ENCODE results near the gene ST8SIA4.
"Not testable (repeated sequence)": the region's sequence is repeated elsewhere in the genome, so short reads cannot be mapped to it uniquely, and the experiment has no call there.

DNA sequence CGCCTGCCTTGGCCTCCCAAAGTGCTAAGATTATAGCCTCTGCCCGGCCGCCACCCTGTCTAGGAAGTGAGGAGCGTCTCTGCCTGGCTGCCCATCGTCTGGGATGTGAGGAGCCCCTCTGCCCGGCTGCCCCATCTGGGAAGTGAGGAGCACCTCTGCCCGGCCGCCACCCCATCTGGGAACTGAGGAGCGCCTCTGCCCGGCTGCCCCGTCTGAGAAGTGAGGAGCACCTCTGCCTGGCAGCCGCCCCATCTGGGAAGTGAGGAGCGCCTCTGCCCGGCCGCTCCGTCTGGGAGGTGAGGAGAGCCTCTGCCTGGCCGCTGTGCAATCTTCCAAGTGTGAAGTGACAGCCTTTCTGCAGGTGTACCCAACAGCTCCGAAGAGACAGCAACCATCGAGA, 117.5 kb downstream of the ST8SIA4 start:
- not testable (repeated sequence) for TF ChIP-seq POLR2A (IDR thresholded peaks at IDR 0.05; ENCODE audit: borderline replicate concordance, extremely low read depth, insufficient read depth, insufficient read length); EZH2 (IDR thresholded peaks at IDR 0.05); SP1 (IDR thresholded peaks at IDR 0.05; ENCODE audit: low read depth); EZH2phosphoT487 (IDR thresholded peaks at IDR 0.05; ENCODE audit: borderline replicate concordance); JUND (IDR thresholded peaks at IDR 0.05); EGR1 (IDR thresholded peaks at IDR 0.05; ENCODE audit: low read depth)
- TF ChIP-seq, protein P1, sequence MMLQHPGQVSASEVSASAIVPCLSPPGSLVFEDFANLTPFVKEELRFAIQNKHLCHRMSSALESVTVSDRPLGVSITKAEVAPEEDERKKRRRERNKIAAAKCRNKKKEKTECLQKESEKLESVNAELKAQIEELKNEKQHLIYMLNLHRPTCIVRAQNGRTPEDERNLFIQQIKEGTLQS (IDR thresholded peaks at IDR 0.05) = not testable (repeated sequence)
- TF ChIP-seq, protein P2, sequence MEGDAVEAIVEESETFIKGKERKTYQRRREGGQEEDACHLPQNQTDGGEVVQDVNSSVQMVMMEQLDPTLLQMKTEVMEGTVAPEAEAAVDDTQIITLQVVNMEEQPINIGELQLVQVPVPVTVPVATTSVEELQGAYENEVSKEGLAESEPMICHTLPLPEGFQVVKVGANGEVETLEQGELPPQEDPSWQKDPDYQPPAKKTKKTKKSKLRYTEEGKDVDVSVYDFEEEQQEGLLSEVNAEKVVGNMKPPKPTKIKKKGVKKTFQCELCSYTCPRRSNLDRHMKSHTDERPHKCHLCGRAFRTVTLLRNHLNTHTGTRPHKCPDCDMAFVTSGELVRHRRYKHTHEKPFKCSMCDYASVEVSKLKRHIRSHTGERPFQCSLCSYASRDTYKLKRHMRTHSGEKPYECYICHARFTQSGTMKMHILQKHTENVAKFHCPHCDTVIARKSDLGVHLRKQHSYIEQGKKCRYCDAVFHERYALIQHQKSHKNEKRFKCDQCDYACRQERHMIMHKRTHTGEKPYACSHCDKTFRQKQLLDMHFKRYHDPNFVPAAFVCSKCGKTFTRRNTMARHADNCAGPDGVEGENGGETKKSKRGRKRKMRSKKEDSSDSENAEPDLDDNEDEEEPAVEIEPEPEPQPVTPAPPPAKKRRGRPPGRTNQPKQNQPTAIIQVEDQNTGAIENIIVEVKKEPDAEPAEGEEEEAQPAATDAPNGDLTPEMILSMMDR (IDR thresholded peaks at IDR 0.05 in 2 of 3, conservative IDR thresholded peaks at IDR 0.05 in 1 of 3; ENCODE audit: borderline replicate concordance in 1 of 3, insufficient read depth in 1 of 3, low read depth in 2 of 3, low read length in 2 of 3) = not testable (repeated sequence)
